Stomach smooth muscle (tissue), 2 donors: ENCODE results near the gene RPL11.
A peak's percentile ranks its signal among the peaks of the same experiment; 100 is the strongest.
"Not testable (repeated sequence)": the region's sequence is repeated elsewhere in the genome, so short reads cannot be mapped to it uniquely, and the experiment has no call there.

Experiments used
- H3K27ac ChIP-seq: one replicate; pipeline ENCODE4 v1.7.0; 2013; ENCODE audit warnings: mild to moderate bottlenecking, low read length, inconsistent platforms
- H3K27me3 ChIP-seq, 2 donors: one replicate each; pipeline ENCODE4 v1.7.0; 2013; ENCODE audit warnings: low read length in 2 of 2; ENCODE audit not compliant: insufficient read depth in 2 of 2, control insufficient read depth in 1 of 2
- H3K36me3 ChIP-seq, 2 donors: one replicate each; pipeline ENCODE4 v1.7.0; 2013; ENCODE audit warnings: low read length in 2 of 2; ENCODE audit not compliant: control insufficient read depth in 2 of 2, insufficient read depth in 2 of 2
- H3K4me1 ChIP-seq: one replicate; pipeline ENCODE4 v1.7.0; 2013; ENCODE audit warnings: low read length; ENCODE audit not compliant: control insufficient read depth, insufficient read depth
- H3K4me3 ChIP-seq, 2 donors: one replicate each; pipeline ENCODE4 v1.7.0; 2013; ENCODE audit warnings: low read length in 2 of 2
- H3K9ac ChIP-seq, 2 donors: one replicate each; pipeline ENCODE4 v1.7.0; 2013; ENCODE audit warnings: low read length in 2 of 2, mild to moderate bottlenecking in 1 of 2
- H3K9me3 ChIP-seq, 2 donors: one replicate each; pipeline ENCODE4 v1.7.0; 2013; ENCODE audit warnings: low read length in 2 of 2; ENCODE audit not compliant: control insufficient read depth in 2 of 2
- donor health status: healthy.
- donor health status: Pancreatic carcinoma.

RPL11 gene

DNA sequence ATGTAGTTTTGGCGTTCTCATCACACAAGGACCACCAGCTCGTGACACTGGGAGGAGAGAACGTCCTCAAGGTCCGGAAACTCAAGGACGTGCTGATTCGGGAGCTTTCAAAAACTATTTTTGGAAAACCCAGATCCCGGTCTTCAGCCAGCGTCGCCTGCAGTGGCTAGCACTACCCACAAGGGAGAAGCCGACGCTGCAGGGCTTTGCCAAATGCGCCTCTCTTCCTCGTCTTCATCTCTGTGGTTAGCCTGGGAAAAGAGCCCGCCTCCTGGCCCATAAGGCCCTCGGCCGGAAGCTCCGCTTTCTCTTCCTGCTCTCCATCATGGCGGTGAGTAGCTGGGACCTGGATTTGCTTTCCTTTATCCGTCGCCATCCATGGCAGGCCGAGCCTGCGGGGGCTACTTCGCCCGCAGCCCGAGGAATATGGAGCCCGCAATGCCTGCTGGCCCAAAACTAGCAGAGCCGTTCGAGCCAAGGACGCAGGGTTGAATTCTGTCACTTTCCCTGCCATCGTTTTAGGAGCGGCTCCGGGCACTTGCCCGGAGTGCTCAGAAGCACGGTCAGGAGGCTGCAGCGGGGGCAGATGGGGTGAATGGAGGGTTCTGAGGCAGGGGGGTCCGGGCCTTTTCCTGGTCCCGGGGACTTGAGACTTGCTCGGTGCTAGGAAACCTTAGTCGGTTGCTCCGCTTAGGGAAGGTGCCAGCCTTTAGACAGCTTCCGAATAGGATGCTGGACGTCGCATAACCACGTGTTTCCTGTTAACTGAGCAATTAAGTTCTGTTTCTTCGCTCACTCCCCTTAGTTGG lies at the start of gene RPL11:
TSS of gene RPL11 (plus strand) at position 308 of the 809 bp plus-strand sequence. CDS start at position 326, 18 bp downstream.
- H3K9ac ChIP-seq = peak within 1 kb of the TSS; percentile 95 to 96
- peaks cover 17% of the 10 kb centered on the region for H3K4me1 ChIP-seq
- no peaks in the 10 kb centered on the region for H3K9me3 ChIP-seq
- peak within 1 kb of the TSS; percentile 97 to 100 for H3K4me3 ChIP-seq
- H3K36me3 ChIP-seq = peaks cover 35 to 37% of the 10 kb centered on the region in 2 donors
- peak within 1 kb of the TSS; percentile 90 for H3K27ac ChIP-seq
- no peaks in the 10 kb centered on the region for H3K27me3 ChIP-seq

- Histone ChIP-seq H3K27me3 (no peaks in the 10 kb centered on the region), H3K9me3 (no peaks in the 10 kb centered on the region), H3K27ac (no peak overlapping the region), H3K4me1 (peaks cover 2% of the 10 kb centered on the region), H3K36me3 (no peaks in the 10 kb centered on the region), H3K4me3 (no peak overlapping the region), H3K9ac (no peak overlapping the region)
Observed at GRCh38 chr1:23643736-23644554, 47.7 kb upstream of the RPL11 start.

DNA sequence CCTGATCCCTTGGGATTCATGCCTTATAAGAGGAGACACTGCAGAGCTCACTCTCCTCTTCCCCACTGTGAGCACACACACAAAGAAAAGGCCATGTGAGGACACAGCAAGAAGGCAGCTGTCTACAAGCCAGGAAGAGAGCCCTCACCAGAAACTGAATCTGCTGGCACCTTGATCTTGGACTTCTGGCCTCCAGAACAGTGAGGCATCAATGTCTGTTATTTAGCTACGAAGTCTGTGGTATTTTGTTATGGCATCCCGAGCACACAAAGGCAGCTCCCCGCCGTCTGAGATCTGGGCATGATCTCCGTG lies 47.1 kb upstream of the RPL11 start:
- Histone ChIP-seq H3K27ac (no peak overlapping the region), H3K36me3 (no peaks in the 10 kb centered on the region), H3K4me3 (no peak overlapping the region), H3K27me3 (no peaks in the 10 kb centered on the region), H3K9me3 (no peaks in the 10 kb centered on the region), H3K4me1 (peaks cover 2% of the 10 kb centered on the region), H3K9ac (no peak overlapping the region)

DNA sequence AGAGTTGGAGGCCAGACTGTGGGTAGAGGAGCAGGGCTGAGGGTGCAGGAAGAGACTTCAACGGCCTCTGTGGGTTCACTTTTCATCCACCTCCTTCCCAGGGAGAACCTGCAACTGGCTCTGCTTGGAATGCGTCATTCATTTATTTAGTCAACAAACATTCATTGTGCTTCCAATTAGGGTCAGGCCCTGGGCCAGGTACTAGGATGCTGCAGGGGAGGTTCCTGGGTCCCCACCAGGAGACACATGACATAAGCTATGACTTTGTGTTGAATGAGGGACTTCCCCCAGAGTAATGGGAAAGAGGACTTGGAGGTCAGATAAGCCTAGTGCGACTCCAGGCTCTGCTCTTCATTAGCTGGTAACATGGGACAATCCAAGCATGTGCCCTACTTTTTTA lies 46.3 kb upstream of the RPL11 start:
- no peak overlapping the region for H3K27ac ChIP-seq
- no peak overlapping the region for H3K4me3 ChIP-seq
- peaks cover 0 to 2% of the 10 kb centered on the region in 2 donors for H3K27me3 ChIP-seq
- no peaks in the 10 kb centered on the region for H3K36me3 ChIP-seq
- H3K9me3 ChIP-seq = no peaks in the 10 kb centered on the region
- no peak overlapping the region for H3K9ac ChIP-seq
- peaks cover 4% of the 10 kb centered on the region for H3K4me1 ChIP-seq

GRCh38 chr1:23646091-23646490 lies 45.5 kb upstream of the RPL11 start:
- H3K4me3 ChIP-seq = no peak overlapping the region
- peaks cover 9% of the 10 kb centered on the region for H3K4me1 ChIP-seq
- no peaks in the 10 kb centered on the region for H3K9me3 ChIP-seq
- H3K27me3 ChIP-seq = peaks cover 0 to 4% of the 10 kb centered on the region in 2 donors
- no peak overlapping the region for H3K9ac ChIP-seq
- H3K36me3 ChIP-seq = no peaks in the 10 kb centered on the region
- H3K27ac ChIP-seq = no peak overlapping the region

- Histone ChIP-seq H3K4me3 (no peak overlapping the region), H3K27me3 (peaks cover 0 to 9% of the 10 kb centered on the region in 2 donors), H3K27ac (no peak overlapping the region), H3K4me1 (peaks cover 9% of the 10 kb centered on the region), H3K9me3 (no peaks in the 10 kb centered on the region), H3K9ac (no peak overlapping the region), H3K36me3 (no peaks in the 10 kb centered on the region)
Observed at GRCh38 chr1:23646541-23646940, 45.1 kb upstream of the RPL11 start.

- Histone ChIP-seq H3K9ac (no peak overlapping the region), H3K4me3 (no peak overlapping the region), H3K27ac (no peak overlapping the region), H3K4me1 (peaks cover 9% of the 10 kb centered on the region), H3K36me3 (no peaks in the 10 kb centered on the region), H3K9me3 (no peaks in the 10 kb centered on the region), H3K27me3 (peaks cover 0 to 9% of the 10 kb centered on the region in 2 donors)
Observed at GRCh38 chr1:23648576-23648975, 43.0 kb upstream of the RPL11 start.

DNA sequence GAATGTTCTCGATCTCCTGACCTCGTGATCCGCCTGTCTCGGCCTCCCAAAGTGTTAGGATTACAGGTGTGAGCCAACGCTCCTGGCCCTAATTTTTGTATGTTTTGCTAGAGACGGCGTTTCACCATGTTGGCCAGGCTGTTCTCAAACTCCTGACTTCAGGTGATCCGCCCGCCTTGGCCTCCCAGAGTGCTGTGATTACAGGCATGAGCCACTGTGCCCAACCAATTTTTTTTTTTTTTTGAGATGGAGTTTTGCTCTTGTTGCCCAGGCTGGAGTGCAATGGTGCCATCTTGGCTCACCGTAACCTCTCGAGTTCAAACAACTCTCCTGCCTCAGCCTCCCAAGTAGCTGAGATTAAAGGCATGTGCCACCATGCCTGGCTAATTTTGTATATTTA lies 42.4 kb upstream of the RPL11 start:
- H3K36me3 ChIP-seq, H3K4me3 ChIP-seq, H3K27me3 ChIP-seq: not testable (repeated sequence)

DNA sequence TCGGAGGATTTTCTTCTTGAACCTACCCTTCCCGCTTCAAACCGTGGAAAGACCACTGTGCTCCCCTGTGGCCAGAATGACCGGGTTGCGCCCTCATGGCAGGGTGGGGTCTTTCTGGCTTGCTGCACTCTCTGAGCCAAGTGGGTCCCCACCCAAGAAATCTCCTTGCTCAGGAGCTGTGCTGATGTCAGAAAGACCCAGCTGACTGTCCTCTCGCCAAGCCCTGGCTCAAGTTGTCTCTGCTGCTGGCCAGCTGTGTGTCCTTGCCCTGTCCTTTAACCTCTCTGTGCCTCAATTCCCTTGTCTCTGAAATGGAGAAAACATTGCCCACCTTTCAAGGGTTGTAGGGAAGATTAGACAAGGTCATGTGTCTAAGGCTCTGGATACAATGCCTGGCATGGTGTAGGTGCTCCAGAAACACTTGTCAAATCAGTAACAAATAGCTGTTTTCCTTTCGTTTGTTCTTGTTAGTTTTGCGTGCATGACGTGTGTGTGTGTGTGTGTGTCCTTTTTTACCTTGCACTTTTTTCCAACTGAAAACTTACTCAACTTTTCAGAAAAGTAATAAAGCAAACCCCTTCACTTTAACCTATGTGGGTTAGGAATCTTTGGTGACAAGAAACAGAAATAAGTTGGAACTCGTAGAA lies 41.1 kb upstream of the RPL11 start:
- H3K9ac ChIP-seq = no peak overlapping the region
- H3K4me1 ChIP-seq = peaks cover 7% of the 10 kb centered on the region
- no peak overlapping the region for H3K27ac ChIP-seq
- H3K4me3 ChIP-seq = no peak overlapping the region
- peaks cover 0 to 11% of the 10 kb centered on the region in 2 donors for H3K27me3 ChIP-seq
- H3K9me3 ChIP-seq = no peaks in the 10 kb centered on the region
- no peaks in the 10 kb centered on the region for H3K36me3 ChIP-seq

More for the DNA sequence above, 42.4 kb upstream of the RPL11 start:
- not testable (repeated sequence) for H3K9ac ChIP-seq, H3K27ac ChIP-seq, H3K9me3 ChIP-seq, H3K4me1 ChIP-seq

GRCh38 chr1:23651069-23651808 lies 40.4 kb upstream of the RPL11 start:
- no peaks in the 10 kb centered on the region for H3K9me3 ChIP-seq
- H3K36me3 ChIP-seq = no peaks in the 10 kb centered on the region
- H3K27ac ChIP-seq = no peak overlapping the region
- H3K27me3 ChIP-seq = peaks cover 0 to 11% of the 10 kb centered on the region in 2 donors
- H3K4me1 ChIP-seq = peaks cover 7% of the 10 kb centered on the region
- no peak overlapping the region for H3K4me3 ChIP-seq
- no peak overlapping the region for H3K9ac ChIP-seq
